Tibial artery (tissue), 4 donors: ENCODE results near the gene PYGO2.

ENCODE experiments used
- DNase-seq, 2 donors: peaks; one replicate each; pipeline ENCODE4 v3.0.0-alpha.2; 2019
- H3K27ac ChIP-seq, 2 donors: fragments of 200-600 bp; sonication (generic) in 1 of 2; 1 replicate in 1 of 2; 2 replicates in 1 of 2; pipeline ENCODE4 v1.5.1; 2018 to 2019; ENCODE audit warnings: mild to moderate bottlenecking in 1 of 2
- H3K27me3 ChIP-seq, 2 donors: fragments of 200-600 bp; sonication (generic) in 1 of 2; one replicate each; pipeline versions ENCODE4 v1.5.1 to v1.6.0; 2016 to 2019
- H3K36me3 ChIP-seq, 3 donors: fragments of 200-600 bp; sonication (generic) in 2 of 3; one replicate each; pipeline ENCODE4 v1.5.1; 2016 to 2019; ENCODE audit warnings: mild to moderate bottlenecking in 2 of 3
- H3K4me1 ChIP-seq, 4 donors: fragments of 200-600 bp; sonication (generic) in 2 of 4; 1 replicate in 3 of 4; 2 replicates in 1 of 4; pipeline ENCODE4 v1.5.1; 2016 to 2019
- H3K4me3 ChIP-seq, 2 donors: fragments of 200-600 bp; sonication (generic) in 1 of 2; 1 replicate in 1 of 2; 2 replicates in 1 of 2; pipeline ENCODE4 v1.5.1; 2018 to 2019; ENCODE audit warnings: mild to moderate bottlenecking in 2 of 2
- H3K9me3 ChIP-seq, 3 donors: fragments of 200-600 bp; sonication (generic) in 1 of 3; one replicate each; pipeline ENCODE4 v1.5.1; 2016 to 2019
- intact Hi-C: fragments of 100-400 bp; cut with DNase I; formaldehyde crosslinking; loops from one replicate; pipeline ENCODE4 v1.15.0; 2023; ENCODE audit warnings: low total_unique reads
- TF ChIP-seq, protein P1 (sequence below), 2 experiments: fragments of 200-600 bp in 1 of 2; fragments of 450-650 bp in 1 of 2; IDR thresholded peaks; one replicate each; pipeline ENCODE4 v1.5.1; 2017 to 2019; ENCODE audit warnings: antibody characterized with exemption in 2 of 2, mild to moderate bottlenecking in 1 of 2, moderate library complexity in 1 of 2

Gene PYGO2

GRCh38 chr1:154974102-154974807 lies 12.7 kb upstream of the PYGO2 start, which contains the start of gene CKS1B:
Gene CKS1B, plus strand, starts transcription at chr1:154974681. Its CDS starts 65 bp downstream, at chr1:154974746.
- peak within 1 kb of the TSS; percentile 68 to 76 for H3K4me3 ChIP-seq
- no peaks in the 10 kb centered on the region for H3K27me3 ChIP-seq
- H3K36me3 ChIP-seq = peaks cover 0 to 6% (median 0%) of the 10 kb centered on the region in 3 donors
- DNase-seq = peak; percentile 98 to 99
- H3K27ac ChIP-seq = peak within 1 kb of the TSS; percentile 95 to 97
- H3K9me3 ChIP-seq = no peaks in the 10 kb centered on the region
- intact Hi-C loops = loop anchor here (1.0 to 2.0 kb wide), 2 partner anchors 27 to 37 kb away; partner anchors contain the start of gene PMVK
- peaks cover 0 to 54% (median 46%) of the 10 kb centered on the region in 4 donors for H3K4me1 ChIP-seq
- TF ChIP-seq, protein P1, sequence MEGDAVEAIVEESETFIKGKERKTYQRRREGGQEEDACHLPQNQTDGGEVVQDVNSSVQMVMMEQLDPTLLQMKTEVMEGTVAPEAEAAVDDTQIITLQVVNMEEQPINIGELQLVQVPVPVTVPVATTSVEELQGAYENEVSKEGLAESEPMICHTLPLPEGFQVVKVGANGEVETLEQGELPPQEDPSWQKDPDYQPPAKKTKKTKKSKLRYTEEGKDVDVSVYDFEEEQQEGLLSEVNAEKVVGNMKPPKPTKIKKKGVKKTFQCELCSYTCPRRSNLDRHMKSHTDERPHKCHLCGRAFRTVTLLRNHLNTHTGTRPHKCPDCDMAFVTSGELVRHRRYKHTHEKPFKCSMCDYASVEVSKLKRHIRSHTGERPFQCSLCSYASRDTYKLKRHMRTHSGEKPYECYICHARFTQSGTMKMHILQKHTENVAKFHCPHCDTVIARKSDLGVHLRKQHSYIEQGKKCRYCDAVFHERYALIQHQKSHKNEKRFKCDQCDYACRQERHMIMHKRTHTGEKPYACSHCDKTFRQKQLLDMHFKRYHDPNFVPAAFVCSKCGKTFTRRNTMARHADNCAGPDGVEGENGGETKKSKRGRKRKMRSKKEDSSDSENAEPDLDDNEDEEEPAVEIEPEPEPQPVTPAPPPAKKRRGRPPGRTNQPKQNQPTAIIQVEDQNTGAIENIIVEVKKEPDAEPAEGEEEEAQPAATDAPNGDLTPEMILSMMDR (IDR thresholded peaks at IDR 0.05) = peak in 1 of 2 experiments; percentile 8

DNA sequence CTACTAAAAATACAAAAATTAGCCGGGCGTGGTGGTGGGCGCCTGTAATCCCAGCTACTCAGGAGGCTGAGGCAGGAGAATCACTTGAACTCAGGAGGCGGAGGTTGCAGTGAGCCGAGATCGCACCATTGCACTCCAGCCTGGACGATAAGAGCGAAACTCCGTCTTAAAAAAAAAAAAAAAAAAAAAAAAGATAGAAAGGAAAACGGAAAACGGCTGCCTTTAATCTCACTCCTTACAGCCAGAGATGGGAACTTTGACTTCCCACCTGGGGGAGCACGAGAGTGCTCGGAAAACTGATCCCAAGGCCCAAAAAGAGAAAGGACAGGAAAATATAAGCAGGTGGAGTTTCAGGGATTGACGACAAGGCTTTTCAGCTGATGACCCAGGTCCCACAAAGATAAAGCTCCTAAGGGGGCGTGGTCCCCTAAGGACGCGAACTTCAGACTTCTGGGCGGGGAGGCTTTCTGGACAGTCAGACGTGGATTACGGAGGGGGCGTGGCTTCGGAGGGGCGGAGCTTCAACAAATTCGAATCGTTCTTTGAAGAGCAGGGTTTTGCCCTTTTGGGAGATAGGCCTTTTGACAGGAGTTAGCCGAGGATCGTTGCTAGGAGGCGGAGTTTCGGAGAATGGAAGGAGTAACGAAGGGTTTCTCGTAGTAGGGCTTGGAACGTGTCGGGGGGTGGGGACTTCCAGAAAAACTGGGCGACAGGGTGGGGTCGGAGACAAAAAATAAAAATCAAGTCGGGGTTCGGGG lies 11.9 kb upstream of the PYGO2 start:
- peak overlapping the region; percentile 68 to 76 for H3K4me3 ChIP-seq
- H3K36me3 ChIP-seq = peaks cover 0 to 13% (median 0%) of the 10 kb centered on the region in 3 donors
- H3K27me3 ChIP-seq = no peaks in the 10 kb centered on the region
- TF ChIP-seq, protein P1 (IDR thresholded peaks at IDR 0.05) = peak in 1 of 2 experiments; percentile 10
- H3K9me3 ChIP-seq = no peaks in the 10 kb centered on the region
- peak overlapping the region; percentile 95 to 97 for H3K27ac ChIP-seq
- H3K4me1 ChIP-seq = peaks cover 0 to 61% (median 53%) of the 10 kb centered on the region in 4 donors
- peak; percentile 97 to 98 for DNase-seq
- intact Hi-C loops = loop anchor here (1.0 to 2.0 kb wide), 2 partner anchors 28 to 37 kb away; partner anchors contain the start of gene PMVK

DNA sequence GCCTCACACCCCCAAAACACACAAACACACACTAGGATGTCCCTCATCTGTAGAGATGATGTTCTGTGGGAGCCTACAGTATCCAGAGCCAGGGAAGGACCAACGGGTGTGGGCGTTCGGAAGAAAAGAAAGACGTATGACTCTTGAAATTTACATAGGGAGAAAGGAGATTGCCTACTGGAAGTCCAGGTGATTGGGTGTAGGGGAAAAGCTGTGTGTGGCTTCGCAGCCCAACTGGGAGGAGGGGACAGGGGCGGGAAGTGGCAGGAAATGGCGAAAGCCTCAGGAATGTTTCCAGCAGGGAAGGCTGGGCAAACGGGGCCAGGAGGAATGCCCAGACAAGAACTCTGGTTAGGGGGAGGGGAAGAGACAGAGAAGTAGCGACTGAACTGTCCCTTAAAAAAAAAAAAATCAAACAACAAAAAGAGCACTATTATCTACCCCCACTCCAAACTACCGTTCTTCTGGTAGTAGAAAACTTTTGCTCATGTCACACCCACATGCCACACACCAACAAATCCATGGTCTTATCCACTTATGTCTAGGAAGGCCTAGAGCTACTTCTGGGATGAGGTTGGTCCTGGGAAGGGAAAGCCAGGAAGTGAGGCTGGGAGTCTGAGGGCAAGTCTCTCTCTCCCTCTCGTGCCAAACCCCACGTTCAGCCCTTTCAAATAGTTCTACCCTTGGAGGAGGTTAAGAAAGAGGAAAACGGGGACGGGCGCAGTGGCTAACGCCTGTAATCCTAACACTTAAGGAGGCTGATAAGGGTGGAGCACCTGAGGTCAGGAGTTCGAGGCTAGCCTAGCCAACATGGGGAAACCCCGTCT lies 11.1 kb upstream of the PYGO2 start:
- Histone ChIP-seq H3K27me3 (no peaks in the 10 kb centered on the region), H3K4me1 (peaks cover 0 to 64% (median 54%) of the 10 kb centered on the region in 4 donors), H3K27ac (peak overlapping the region; percentile 95 to 97), H3K36me3 (peaks cover 5 to 21% (median 6%) of the 10 kb centered on the region in 3 donors), H3K9me3 (no peaks in the 10 kb centered on the region), H3K4me3 (peak overlapping the region; percentile 68 to 76)
- intact Hi-C loops = no loop called here
- DNase-seq = peak; percentile 78 to 90
- TF ChIP-seq, protein P1 (IDR thresholded peaks at IDR 0.05) = no peak

DNA sequence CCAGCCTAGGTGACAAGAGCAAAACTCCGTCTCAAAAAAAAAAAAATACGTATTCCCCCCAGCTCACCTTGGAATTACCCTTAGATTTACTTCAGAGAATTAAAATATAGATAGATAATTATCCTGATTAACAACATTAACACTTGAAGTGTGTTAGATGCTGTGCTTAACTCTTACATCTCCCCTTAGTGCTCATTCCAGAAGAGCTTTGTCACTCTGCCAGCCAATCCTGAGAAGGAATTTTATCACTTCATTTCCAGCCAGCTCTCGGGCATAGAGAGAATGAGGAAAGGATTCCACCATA lies 10.6 kb upstream of the PYGO2 start:
- DNase-seq = no peak
- Histone ChIP-seq H3K36me3 (peaks cover 11 to 26% (median 11%) of the 10 kb centered on the region in 3 donors), H3K4me1 (peaks cover 0 to 64% (median 54%) of the 10 kb centered on the region in 4 donors), H3K9me3 (no peaks in the 10 kb centered on the region), H3K27ac (peak overlapping the region; percentile 95 to 97), H3K27me3 (no peaks in the 10 kb centered on the region), H3K4me3 (peak overlapping the region; percentile 68 to 76)
- TF ChIP-seq, protein P1 (IDR thresholded peaks at IDR 0.05) = no peak
- intact Hi-C loops = no loop called here

DNA sequence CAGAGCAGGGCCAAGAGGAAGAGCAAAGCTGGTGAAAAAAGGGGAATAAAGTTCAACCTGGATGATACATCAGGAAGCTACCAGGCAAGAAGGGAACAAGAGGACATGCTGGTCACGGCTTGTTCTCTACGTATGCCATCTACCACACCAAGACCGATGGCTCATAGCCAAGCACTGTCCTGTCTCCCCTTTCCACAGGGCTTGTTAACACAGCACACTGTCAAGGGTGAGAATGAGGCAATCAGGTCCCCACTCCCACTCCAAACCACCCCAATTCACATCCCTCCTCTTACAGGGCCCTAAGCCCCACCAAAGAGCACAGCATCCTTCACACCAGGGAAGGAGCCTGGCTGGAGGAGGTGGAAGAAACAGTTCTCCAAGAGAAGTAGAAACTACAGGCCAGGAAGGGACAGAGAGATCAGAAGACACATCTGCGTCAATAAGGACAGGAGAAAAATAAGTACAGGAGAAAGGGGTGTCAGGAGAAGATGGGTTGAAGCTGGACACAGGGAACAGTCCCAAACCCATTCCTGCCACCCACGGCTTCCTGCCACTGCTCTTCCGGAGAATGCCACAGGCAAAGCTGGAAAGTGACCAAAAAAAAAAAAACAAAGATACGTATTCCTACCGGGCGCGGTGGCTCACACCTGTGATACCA lies 9.9 kb upstream of the PYGO2 start:
- DNase-seq = peak in 1 of 2 donors; percentile 61
- intact Hi-C loops = no loop called here
- no peaks in the 10 kb centered on the region for H3K9me3 ChIP-seq
- TF ChIP-seq, protein P1 (IDR thresholded peaks at IDR 0.05) = no peak
- peak overlapping the region; percentile 68 to 76 for H3K4me3 ChIP-seq
- H3K4me1 ChIP-seq = peaks cover 0 to 64% (median 54%) of the 10 kb centered on the region in 4 donors
- peaks cover 17 to 33% (median 18%) of the 10 kb centered on the region in 3 donors for H3K36me3 ChIP-seq
- H3K27ac ChIP-seq = peak overlapping the region; percentile 95 to 97
- H3K27me3 ChIP-seq = no peaks in the 10 kb centered on the region
